A549 (cell line): ENCODE results near the gene SWAP70.

Experiments
- EP300 ChIP-seq, 2 experiments: fragments of >200 bp; sonication (Bioruptor Twin); formaldehyde crosslinking; IDR thresholded peaks; 2 replicates in 1 of 2; 3 replicates in 1 of 2; pipeline ENCODE4 v1.6.1; 2016 to 2017
- GATA3 ChIP-seq: IDR thresholded peaks from 2 replicates; pipeline ENCODE4 v1.6.1; 2012; ENCODE audit warnings: borderline replicate concordance
- MYC ChIP-seq: IDR thresholded peaks from 2 replicates; pipeline ENCODE4 v1.6.1; 2012; ENCODE audit warnings: mild to moderate bottlenecking, inconsistent platforms, low read length, improper control_type of control experiment, borderline replicate concordance
- TF ChIP-seq, protein P1 (sequence below): fragments of >200 bp; sonication (Bioruptor Twin); formaldehyde crosslinking; IDR thresholded peaks from 3 replicates; pipeline ENCODE4 v1.5.1; 2016

DNA sequence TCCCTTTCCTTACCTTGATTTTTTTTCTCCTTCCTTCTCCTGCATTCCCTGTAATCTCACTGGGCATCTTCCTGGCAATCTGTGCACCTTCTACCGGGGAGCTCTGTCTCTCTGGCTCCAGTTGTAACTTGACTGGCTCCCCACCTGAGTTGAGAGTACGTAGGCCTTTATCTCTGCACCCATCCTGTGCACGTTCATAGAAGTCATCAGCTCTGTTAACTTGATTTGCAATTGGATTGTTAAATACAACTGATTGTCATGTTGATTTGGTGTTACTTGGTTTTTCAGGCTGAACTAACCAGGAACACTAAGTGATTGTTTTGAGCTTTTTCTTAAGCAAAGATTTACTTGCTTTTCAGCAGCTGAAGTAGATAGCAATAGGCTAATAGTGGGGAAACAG, 11.8 kb downstream of the SWAP70 start:
- TF ChIP-seq MYC = no peak
- TF ChIP-seq, protein P1, sequence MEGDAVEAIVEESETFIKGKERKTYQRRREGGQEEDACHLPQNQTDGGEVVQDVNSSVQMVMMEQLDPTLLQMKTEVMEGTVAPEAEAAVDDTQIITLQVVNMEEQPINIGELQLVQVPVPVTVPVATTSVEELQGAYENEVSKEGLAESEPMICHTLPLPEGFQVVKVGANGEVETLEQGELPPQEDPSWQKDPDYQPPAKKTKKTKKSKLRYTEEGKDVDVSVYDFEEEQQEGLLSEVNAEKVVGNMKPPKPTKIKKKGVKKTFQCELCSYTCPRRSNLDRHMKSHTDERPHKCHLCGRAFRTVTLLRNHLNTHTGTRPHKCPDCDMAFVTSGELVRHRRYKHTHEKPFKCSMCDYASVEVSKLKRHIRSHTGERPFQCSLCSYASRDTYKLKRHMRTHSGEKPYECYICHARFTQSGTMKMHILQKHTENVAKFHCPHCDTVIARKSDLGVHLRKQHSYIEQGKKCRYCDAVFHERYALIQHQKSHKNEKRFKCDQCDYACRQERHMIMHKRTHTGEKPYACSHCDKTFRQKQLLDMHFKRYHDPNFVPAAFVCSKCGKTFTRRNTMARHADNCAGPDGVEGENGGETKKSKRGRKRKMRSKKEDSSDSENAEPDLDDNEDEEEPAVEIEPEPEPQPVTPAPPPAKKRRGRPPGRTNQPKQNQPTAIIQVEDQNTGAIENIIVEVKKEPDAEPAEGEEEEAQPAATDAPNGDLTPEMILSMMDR = no peak
- TF ChIP-seq GATA3 = no peak
- no peak for TF ChIP-seq EP300 (IDR thresholded peaks at IDR 0.05)
